Mesenchymal stem cell (in vitro differentiated cells and primary cell): Measurements from ENCODE around the gene POU2F3.

Experiments used
- DNase-seq: peaks from one replicate; pipeline ENCODE4 v3.0.0-alpha.2; 2013
- H2AFZ ChIP-seq: one replicate; pipeline ENCODE4 v1.6.1; 2013; ENCODE audit warnings: low read depth, mild to moderate bottlenecking, control low read depth, inconsistent platforms, low read length, moderate library complexity
- H2AK5ac ChIP-seq: 2 replicates; pipeline ENCODE4 v1.6.1; 2013; ENCODE audit warnings: low read length, moderate library complexity, mild to moderate bottlenecking, inconsistent platforms; ENCODE audit not compliant: severe bottlenecking
- H2BK120ac ChIP-seq: one replicate; pipeline ENCODE4 v1.6.1; 2013; ENCODE audit warnings: low read depth, mild to moderate bottlenecking, inconsistent platforms, low read length, moderate library complexity
- H2BK12ac ChIP-seq, 2 experiments: one replicate each; pipeline ENCODE4 v1.6.1; 2013; ENCODE audit warnings: inconsistent platforms in 2 of 2, low read length in 2 of 2, mild to moderate bottlenecking in 2 of 2, moderate library complexity in 2 of 2, control low read depth in 1 of 2
- H2BK15ac ChIP-seq: one replicate; pipeline ENCODE4 v1.6.1; 2013; ENCODE audit warnings: mild to moderate bottlenecking, low read depth, inconsistent platforms; ENCODE audit not compliant: poor library complexity, severe bottlenecking
- H2BK5ac ChIP-seq: 2 replicates; pipeline ENCODE4 v1.6.1; 2013; ENCODE audit warnings: low read depth, mild to moderate bottlenecking, low read length, control low read depth, inconsistent platforms; ENCODE audit not compliant: poor library complexity, severe bottlenecking
- H3K14ac ChIP-seq, 2 experiments: one replicate each; pipeline ENCODE4 v1.6.1; 2013; ENCODE audit warnings: inconsistent platforms in 2 of 2, low read length in 2 of 2, control low read depth in 1 of 2, mild to moderate bottlenecking in 1 of 2, moderate library complexity in 1 of 2
- H3K18ac ChIP-seq, 2 experiments: one replicate each; pipeline ENCODE4 v1.6.1; 2013; ENCODE audit warnings: inconsistent platforms in 2 of 2, low read length in 2 of 2, control low read depth in 1 of 2, low read depth in 1 of 2, mild to moderate bottlenecking in 1 of 2
- H3K23ac ChIP-seq, 2 experiments: one replicate each; pipeline ENCODE4 v1.6.1; 2013; ENCODE audit warnings: inconsistent platforms in 2 of 2, low read length in 2 of 2, mild to moderate bottlenecking in 2 of 2, moderate library complexity in 2 of 2, control low read depth in 1 of 2
- H3K27ac ChIP-seq: 2 replicates; pipeline ENCODE4 v1.5.1; 2013; ENCODE audit warnings: mild to moderate bottlenecking, moderate library complexity, low read length, control low read depth, inconsistent platforms; ENCODE audit not compliant: poor library complexity, severe bottlenecking
- H3K27me3 ChIP-seq, 2 experiments: 2 replicates each; pipeline versions ENCODE4 v1.6.1 to v1.7.0; 2013; ENCODE audit warnings: low read length in 2 of 2, mild to moderate bottlenecking in 2 of 2, moderate library complexity in 2 of 2, control low read depth in 1 of 2, inconsistent platforms in 1 of 2; ENCODE audit not compliant: control insufficient read depth in 1 of 2, insufficient read depth in 1 of 2
- H3K36me3 ChIP-seq, 2 experiments: 2 replicates each; pipeline versions ENCODE4 v1.6.1 to v1.7.0; 2013; ENCODE audit warnings: low read length in 2 of 2, control low read depth in 1 of 2, inconsistent platforms in 1 of 2, low read depth in 1 of 2, mild to moderate bottlenecking in 1 of 2; ENCODE audit not compliant: insufficient read depth in 2 of 2, control insufficient read depth in 1 of 2
- H3K4ac ChIP-seq, 2 experiments: one replicate each; pipeline ENCODE4 v1.6.1; 2013; ENCODE audit warnings: inconsistent platforms in 2 of 2, low read length in 2 of 2, mild to moderate bottlenecking in 2 of 2, moderate library complexity in 2 of 2, control low read depth in 1 of 2, low read depth in 1 of 2
- H3K4me1 ChIP-seq: 2 replicates; pipeline ENCODE4 v1.6.1; 2013; ENCODE audit warnings: low read depth, low read length, control low read depth; ENCODE audit not compliant: control insufficient read depth, insufficient read depth
- H3K4me2 ChIP-seq: 2 replicates; pipeline ENCODE4 v1.6.1; 2013; ENCODE audit warnings: low read length, mild to moderate bottlenecking, inconsistent platforms; ENCODE audit not compliant: poor library complexity, severe bottlenecking
- H3K4me3 ChIP-seq, 2 experiments: 2 replicates each; pipeline versions ENCODE4 v1.5.1 to v1.7.0; 2013; ENCODE audit warnings: low read length in 2 of 2, mild to moderate bottlenecking in 2 of 2, control low read depth in 1 of 2, low read depth in 1 of 2; ENCODE audit not compliant: insufficient read depth in 1 of 2
- H3K79me1 ChIP-seq: replicated peaks from 2 replicates; pipeline ENCODE4 v1.6.1; 2013; ENCODE audit warnings: mild to moderate bottlenecking, control low read depth, low read length, inconsistent platforms; ENCODE audit not compliant: poor library complexity, severe bottlenecking
- H3K9ac ChIP-seq: 2 replicates; pipeline ENCODE4 v1.7.0; 2013; ENCODE audit warnings: mild to moderate bottlenecking, low read length, moderate library complexity
- H3K9me3 ChIP-seq: 2 replicates; pipeline ENCODE4 v1.7.0; 2013; ENCODE audit warnings: mild to moderate bottlenecking, low read length; ENCODE audit not compliant: control insufficient read depth
- H4K8ac ChIP-seq: one replicate; pipeline ENCODE4 v1.6.1; 2013; ENCODE audit warnings: inconsistent platforms, mild to moderate bottlenecking, low read length, moderate library complexity
- H4K91ac ChIP-seq: one replicate; pipeline ENCODE4 v1.6.1; 2013; ENCODE audit warnings: mild to moderate bottlenecking, low read length, inconsistent platforms
- WGBS: methylation state at CpG from one replicate; pipeline ENCODE4 v1.1.7; 2013; ENCODE audit warnings: mixed read lengths; 5-methylcytosine and 5-hydroxymethylcytosine counted together

Gene POU2F3

DNA sequence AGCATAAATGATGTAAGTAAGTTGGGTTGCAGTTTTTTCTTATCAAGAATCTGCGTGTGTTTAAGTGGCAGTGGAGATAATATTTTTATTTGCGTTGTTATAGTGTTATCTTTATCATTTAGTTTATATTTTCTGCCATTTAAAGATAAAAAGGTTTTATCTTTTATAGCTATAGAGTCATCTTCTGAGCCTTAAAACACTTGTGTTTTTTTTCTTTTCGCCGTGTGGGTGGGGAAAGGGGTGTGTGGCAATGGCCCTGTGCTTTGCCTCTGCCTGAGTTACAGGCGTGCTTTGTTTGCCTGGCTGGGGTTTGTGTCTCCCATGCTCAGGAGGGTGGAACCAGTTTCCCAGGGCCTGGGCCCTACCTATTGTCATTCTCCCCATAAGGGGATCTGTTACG is 112.5 kb downstream of the POU2F3 start:
- Histone ChIP-seq H2AFZ (no peak overlapping the region), H3K9me3 (no peaks in the 10 kb centered on the region), H3K36me3 (peaks cover 0 to 2% of the 10 kb centered on the region in 2 experiments), H4K91ac (peak overlapping the region; percentile 35), H2BK15ac (no peak overlapping the region), H2BK5ac (no peak overlapping the region), H3K14ac (no peak overlapping the region), H3K23ac (no peak overlapping the region), H2BK120ac (no peak overlapping the region), H3K27me3 (no peaks in the 10 kb centered on the region), H3K4me2 (no peak overlapping the region), H4K8ac (no peak overlapping the region), H3K4ac (no peak overlapping the region), H3K27ac (no peak overlapping the region), H3K4me1 (peaks cover 8% of the 10 kb centered on the region), H3K9ac (no peak overlapping the region), H2AK5ac (peak overlapping the region; percentile 17), H3K18ac (peak overlapping the region in 1 of 2 experiments; percentile 84), H3K79me1 (no peaks in the 10 kb centered on the region), H2BK12ac (peak overlapping the region in 1 of 2 experiments; percentile 80), H3K4me3 (no peak overlapping the region)
- WGBS, result 67% methylated on average over 5 of the region's 6 CpGs
- DNase-seq, result no peak

- Histone ChIP-seq H3K36me3 (peaks cover 0 to 2% of the 10 kb centered on the region in 2 experiments), H3K18ac (peak overlapping the region; percentile 3 to 64), H4K8ac (no peak overlapping the region), H3K9ac (no peak overlapping the region), H3K9me3 (no peaks in the 10 kb centered on the region), H2BK15ac (no peak overlapping the region), H3K14ac (peak overlapping the region in 1 of 2 experiments; percentile 1), H3K23ac (no peak overlapping the region), H2BK5ac (no peak overlapping the region), H4K91ac (no peak overlapping the region), H2BK120ac (no peak overlapping the region), H2BK12ac (peak overlapping the region in 1 of 2 experiments; percentile 74), H3K4me3 (no peak overlapping the region), H3K79me1 (no peaks in the 10 kb centered on the region), H3K4me2 (no peak overlapping the region), H3K27ac (no peak overlapping the region), H2AK5ac (peak overlapping the region; percentile 45), H3K27me3 (no peaks in the 10 kb centered on the region), H2AFZ (no peak overlapping the region), H3K4me1 (peaks cover 10% of the 10 kb centered on the region), H3K4ac (no peak overlapping the region)
- WGBS, result 10% methylated on average over 1 of the region's 1 CpG
- peak; percentile 85 for DNase-seq
Observed at GRCh38 chr11:120354068-120354467, 114.1 kb downstream of the POU2F3 start.

GRCh38 chr11:120354779-120355178 is 114.8 kb downstream of the POU2F3 start:
- no peaks in the 10 kb centered on the region for H3K79me1 ChIP-seq
- DNase-seq, result peak; percentile 83
- no peak overlapping the region for H2BK12ac ChIP-seq

DNA sequence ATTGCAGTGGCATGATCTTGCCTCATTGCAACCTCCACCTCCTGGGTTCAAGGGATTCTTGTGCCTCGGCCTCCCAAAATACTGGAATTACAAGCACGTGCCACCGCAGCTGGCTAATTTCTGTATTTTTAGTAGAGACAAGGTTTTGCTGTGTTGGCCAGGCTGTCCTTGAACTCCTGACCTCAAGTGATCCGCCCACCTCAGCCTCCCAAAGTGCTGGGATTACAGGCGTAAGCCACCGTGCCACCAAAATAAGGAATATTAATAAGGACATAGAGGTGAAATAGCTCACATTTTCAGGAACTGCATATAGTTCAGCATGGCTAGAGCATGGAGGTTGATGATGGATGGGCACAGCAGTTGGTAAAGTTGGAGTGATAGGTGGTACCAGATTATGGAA is 117.7 kb downstream of the POU2F3 start:
- no peak for DNase-seq
- Histone ChIP-seq H3K4ac (no peak overlapping the region), H3K27me3 (no peaks in the 10 kb centered on the region), H3K9me3 (no peaks in the 10 kb centered on the region), H2BK12ac (no peak overlapping the region), H3K23ac (no peak overlapping the region), H3K4me1 (peaks cover 8% of the 10 kb centered on the region), H3K9ac (no peak overlapping the region), H2AFZ (no peak overlapping the region), H2BK5ac (no peak overlapping the region), H4K91ac (no peak overlapping the region), H2AK5ac (no peak overlapping the region), H3K4me3 (no peak overlapping the region), H4K8ac (no peak overlapping the region), H3K27ac (no peak overlapping the region), H3K4me2 (no peak overlapping the region), H3K36me3 (peaks cover 0 to 1% of the 10 kb centered on the region in 2 experiments), H3K79me1 (no peaks in the 10 kb centered on the region), H3K18ac (no peak overlapping the region), H2BK120ac (no peak overlapping the region), H3K14ac (no peak overlapping the region), H2BK15ac (no peak overlapping the region)
- 99% methylated on average over 6 of the region's 6 CpGs for WGBS

More at GRCh38 chr11:120354779-120355178, 114.8 kb downstream of the POU2F3 start:
- H2BK15ac ChIP-seq, result no peak overlapping the region
- no peaks in the 10 kb centered on the region for H3K27me3 ChIP-seq
- H2AK5ac ChIP-seq, result no peak overlapping the region
- H4K8ac ChIP-seq, result no peak overlapping the region
- H3K36me3 ChIP-seq, result peaks cover 0 to 2% of the 10 kb centered on the region in 2 experiments
- H3K27ac ChIP-seq, result no peak overlapping the region
- no peak overlapping the region for H3K4me2 ChIP-seq
- H3K4ac ChIP-seq, result no peak overlapping the region
- H3K14ac ChIP-seq, result no peak overlapping the region
- no peak overlapping the region for H2BK120ac ChIP-seq
- H3K9ac ChIP-seq, result no peak overlapping the region
- H3K23ac ChIP-seq, result no peak overlapping the region
- no peak overlapping the region for H3K4me3 ChIP-seq
- no peaks in the 10 kb centered on the region for H3K9me3 ChIP-seq
- peaks cover 10% of the 10 kb centered on the region for H3K4me1 ChIP-seq
- no peak overlapping the region for H3K18ac ChIP-seq
- no peak overlapping the region for H4K91ac ChIP-seq
- H2AFZ ChIP-seq, result no peak overlapping the region
- no peak overlapping the region for H2BK5ac ChIP-seq
- WGBS, result 43% methylated on average over 4 of the region's 6 CpGs
